GM11168 (cell line): ENCODE results near the gene TNFRSF4.

ENCODE experiments used
- in situ Hi-C: fragments of 300-500 bp; cut with MboI; formaldehyde crosslinking; loops from one replicate; pipeline ENCODE4 v1.12.0; 2022; ENCODE audit warnings: low sequenced_read_pairs; ENCODE audit not compliant: unreplicated experiment

The TNFRSF4 gene

GRCh38 chr1:1246577-1247340 lies 32.8 kb upstream of the TNFRSF4 start, which contains the start of gene C1QTNF12:
TSS of gene C1QTNF12 (minus strand) at chr1:1246722. CDS start at chr1:1246690, 32 bp downstream.
- in situ Hi-C loops = no loop called here

GRCh38 chr1:1245817-1246576 lies 32.0 kb upstream of the TNFRSF4 start:
- in situ Hi-C loops = no loop called here

- in situ Hi-C loops = no loop called here
Observed at GRCh38 chr1:1245178-1245816, 31.3 kb upstream of the TNFRSF4 start.

GRCh38 chr1:1244192-1244811 lies 30.3 kb upstream of the TNFRSF4 start:
- in situ Hi-C loops = no loop called here

- in situ Hi-C loops = no loop called here
Observed at GRCh38 chr1:1243807-1244191, 29.8 kb upstream of the TNFRSF4 start.

GRCh38 chr1:1243266-1243660 lies 29.3 kb upstream of the TNFRSF4 start:
- in situ Hi-C loops = no loop called here

- in situ Hi-C loops = no loop called here
Observed at GRCh38 chr1:1242461-1243265, 28.7 kb upstream of the TNFRSF4 start.

- in situ Hi-C loops = no loop called here
Observed at GRCh38 chr1:1241588-1242219, 27.8 kb upstream of the TNFRSF4 start.

GRCh38 chr1:1240822-1241587 lies 27.1 kb upstream of the TNFRSF4 start:
- in situ Hi-C loops = no loop called here

- in situ Hi-C loops = no loop called here
Observed at GRCh38 chr1:1240348-1240732, 26.4 kb upstream of the TNFRSF4 start.

GRCh38 chr1:1239614-1240347 lies 25.8 kb upstream of the TNFRSF4 start:
- in situ Hi-C loops = no loop called here

- in situ Hi-C loops = no loop called here
Observed at GRCh38 chr1:1239227-1239613, 25.3 kb upstream of the TNFRSF4 start.

- in situ Hi-C loops = no loop called here
Observed at GRCh38 chr1:1238702-1239178, 24.8 kb upstream of the TNFRSF4 start.

GRCh38 chr1:1237874-1238701 lies 24.1 kb upstream of the TNFRSF4 start:
- in situ Hi-C loops = no loop called here

- in situ Hi-C loops = no loop called here
Observed at GRCh38 chr1:1236945-1237873, 23.3 kb upstream of the TNFRSF4 start.

GRCh38 chr1:1236176-1236763 lies 22.3 kb upstream of the TNFRSF4 start:
- in situ Hi-C loops = no loop called here
